HG03354 (cell line): ENCODE data around the gene CAMKMT.

ENCODE experiments used
- ATAC-seq: cut with Tn5 transposase; IDR thresholded peaks from one replicate; pipeline ENCODE4 v1.9.1; 2021; ENCODE audit warnings: mild to moderate bottlenecking; ENCODE audit not compliant: unreplicated experiment, poor library complexity, severe bottlenecking

Gene CAMKMT

GRCh38 chr2:44543773-44544725 is 182.3 kb downstream of the CAMKMT start:
- ATAC-seq = no peak

- no peak for ATAC-seq
Measured at GRCh38 chr2:44545005-44545404, 183.3 kb downstream of the CAMKMT start.

- ATAC-seq = no peak
Measured at GRCh38 chr2:44546459-44547127, 184.8 kb downstream of the CAMKMT start.

GRCh38 chr2:44547718-44548117 is 186.0 kb downstream of the CAMKMT start:
- no peak for ATAC-seq

GRCh38 chr2:44548221-44549098 is 186.7 kb downstream of the CAMKMT start:
- ATAC-seq = no peak

GRCh38 chr2:44549099-44549471 is 187.3 kb downstream of the CAMKMT start:
- ATAC-seq = no peak

- no peak for ATAC-seq
Measured at GRCh38 chr2:44549856-44550255, 188.1 kb downstream of the CAMKMT start.

GRCh38 chr2:44550561-44550960 is 188.8 kb downstream of the CAMKMT start:
- ATAC-seq = peak; percentile 61

- ATAC-seq = no peak
Measured at GRCh38 chr2:44551497-44551896, 189.8 kb downstream of the CAMKMT start.

GRCh38 chr2:44553456-44553855 is 191.7 kb downstream of the CAMKMT start:
- no peak for ATAC-seq

- no peak for ATAC-seq
Measured at GRCh38 chr2:44555700-44556099, 194.0 kb downstream of the CAMKMT start.

- ATAC-seq = no peak
Measured at GRCh38 chr2:44559108-44559507, 197.4 kb downstream of the CAMKMT start.

GRCh38 chr2:44560352-44560751 is 198.6 kb downstream of the CAMKMT start:
- no peak for ATAC-seq

- ATAC-seq = no peak
Measured at GRCh38 chr2:44560941-44561340, 199.2 kb downstream of the CAMKMT start.

- ATAC-seq = no peak
Measured at GRCh38 chr2:44562737-44563136, 201.0 kb downstream of the CAMKMT start.

GRCh38 chr2:44564752-44565151 is 203.0 kb downstream of the CAMKMT start:
- ATAC-seq = no peak

- no peak for ATAC-seq
Measured at GRCh38 chr2:44566059-44566458, 204.3 kb downstream of the CAMKMT start.

GRCh38 chr2:44569491-44569890 is 207.7 kb downstream of the CAMKMT start:
- ATAC-seq = no peak

- no peak for ATAC-seq
Measured at GRCh38 chr2:44570271-44570670, 208.5 kb downstream of the CAMKMT start.

- no peak for ATAC-seq
Measured at GRCh38 chr2:44570777-44571176, 209.0 kb downstream of the CAMKMT start.
